Caco-2 (cell line): ENCODE data around the gene CCDC144A. TPM values are rescaled to one million over a fixed set of nuclear protein-coding genes. Genes with fewer than 3 reads are reported as not detected.
"Not testable (repeated sequence)": the region's sequence is repeated elsewhere in the genome, so short reads cannot be mapped to it uniquely, and the experiment has no call there.

Experiments
- BruUV-seq: library from RNA; stranded (reverse); fragments of 400-500 nt; replicated peaks from 2 replicates; lab custom pipeline; 2021; lab: Mats Ljungman, UMichigan
- CTCF ChIA-PET: fragments of 300-600 bp; sonication (Branson Sonifier 250); formaldehyde crosslinking; loops from one replicate; lab custom pipeline; 2022; ENCODE audit warnings: antibody characterized with exemption; lab: Charles Lee
- POLR2A ChIA-PET: fragments of 300-600 bp; sonication (Branson Sonifier 250); formaldehyde crosslinking; loops from one replicate; lab custom pipeline; 2022; ENCODE audit warnings: antibody characterized with exemption; lab: Charles Lee
- DNase-seq, 2 experiments: peaks; one replicate each; pipeline versions ENCODE4 v3.0.0 to v3.0.0-alpha.2; 2020 to 2022
- H3K27me3 ChIP-seq: replicated peaks from 2 replicates; pipeline ENCODE4 v1.6.0; 2011; ENCODE audit warnings: low read length; ENCODE audit not compliant: control insufficient read depth, insufficient read depth
- H3K36me3 ChIP-seq: 2 replicates; pipeline ENCODE4 v1.5.1; 2011; ENCODE audit warnings: low read length; ENCODE audit not compliant: control insufficient read depth, insufficient read depth
- H3K4me1 ChIP-seq: fragments of 250-450 bp; sonication (Bioruptor Pico); 2 replicates; pipeline ENCODE4 v1.5.1; 2020; ENCODE audit warnings: mild to moderate bottlenecking
- H3K4me3 ChIP-seq: 2 replicates; pipeline ENCODE4 v1.5.1; 2011; ENCODE audit warnings: low read depth, mild to moderate bottlenecking, control low read depth, low read length
- H3K9me3 ChIP-seq: fragments of 250-450 bp; sonication (Bioruptor Pico); 2 replicates; pipeline ENCODE4 v1.5.1; 2020; ENCODE audit warnings: mild to moderate bottlenecking, moderate library complexity
- H3K27ac Mint-ChIP-seq: one replicate; pipeline ENCODE4 v1.8.0; 2022; ENCODE audit warnings: mixed read lengths; ENCODE audit not compliant: unreplicated experiment
- H3K27me3 Mint-ChIP-seq: one replicate; pipeline ENCODE4 v1.8.0; 2022; ENCODE audit warnings: mixed read lengths; ENCODE audit not compliant: insufficient read depth, unreplicated experiment
- H3K36me3 Mint-ChIP-seq: one replicate; pipeline ENCODE4 v1.8.0; 2022; ENCODE audit warnings: mild to moderate bottlenecking, mixed read lengths; ENCODE audit not compliant: insufficient read depth, unreplicated experiment
- H3K4me1 Mint-ChIP-seq: one replicate; pipeline ENCODE4 v1.8.0; 2022; ENCODE audit warnings: low read depth, mixed read lengths; ENCODE audit not compliant: unreplicated experiment
- H3K4me3 Mint-ChIP-seq: one replicate; pipeline ENCODE4 v1.8.0; 2022; ENCODE audit warnings: mild to moderate bottlenecking, moderate library complexity, mixed read lengths; ENCODE audit not compliant: unreplicated experiment
- H3K9me3 Mint-ChIP-seq: one replicate; pipeline ENCODE4 v1.8.0; 2022; ENCODE audit warnings: mixed read lengths; ENCODE audit not compliant: unreplicated experiment
- intact Hi-C: fragments of 100-400 bp; cut with micrococcal nuclease; formaldehyde crosslinking; loops from one replicate; pipeline ENCODE4 v1.10.0; 2022; ENCODE audit not compliant: unreplicated experiment
- total RNA-seq: library from RNA; stranded (reverse); gene quantifications from 2 replicates; pipeline ENCODE4 v1.2.3, GENCODE V29; 2022
- TF ChIP-seq, protein P1 (sequence below), 2 experiments: fragments of 200-600 bp in 1 of 2; IDR thresholded peaks; 1 replicate in 1 of 2; 2 replicates in 1 of 2; pipeline versions ENCODE4 v1.5.1 to v1.8.0; 2011 to 2022; ENCODE audit warnings: antibody characterized with exemption in 1 of 2, control low read depth in 1 of 2, inconsistent platforms in 1 of 2, low read depth in 1 of 2, low read length in 1 of 2, mild to moderate bottlenecking in 1 of 2, moderate library complexity in 1 of 2; ENCODE audit not compliant: insufficient read depth in 1 of 2, severe bottlenecking in 1 of 2, unreplicated experiment in 1 of 2

Gene CCDC144A
- total RNA-seq, 1 experiment from 2014 or later, result 17.0 TPM

DNA sequence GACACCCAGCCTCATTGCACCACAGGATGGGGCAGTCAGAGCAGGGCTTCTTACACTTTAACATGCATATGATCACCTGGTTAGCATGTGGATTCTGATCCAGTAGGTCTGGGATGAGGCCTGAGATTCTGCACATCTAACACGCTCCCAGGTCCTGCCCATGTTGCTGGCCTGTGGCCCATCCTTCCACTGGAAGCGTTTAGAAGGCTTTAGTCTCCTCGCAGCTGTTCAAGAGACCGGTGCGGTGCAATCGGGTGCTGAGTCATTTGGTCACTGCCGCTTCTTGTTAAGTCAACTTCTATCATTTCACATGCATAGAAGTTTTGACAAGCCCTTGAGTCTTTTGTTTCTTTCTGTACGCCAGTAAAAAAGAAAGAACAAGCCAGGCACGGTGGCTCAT lies 117.6 kb downstream of the CCDC144A start:
- H3K9me3 Mint-ChIP-seq, H3K36me3 Mint-ChIP-seq, H3K4me1 ChIP-seq, POLR2A ChIA-PET, DNase-seq, H3K4me1 Mint-ChIP-seq, H3K4me3 Mint-ChIP-seq, BruUV-seq, H3K27me3 Mint-ChIP-seq, H3K27me3 ChIP-seq, CTCF ChIA-PET, H3K4me3 ChIP-seq, H3K27ac Mint-ChIP-seq, intact Hi-C loops, H3K9me3 ChIP-seq, H3K36me3 ChIP-seq: not testable (repeated sequence)

DNA sequence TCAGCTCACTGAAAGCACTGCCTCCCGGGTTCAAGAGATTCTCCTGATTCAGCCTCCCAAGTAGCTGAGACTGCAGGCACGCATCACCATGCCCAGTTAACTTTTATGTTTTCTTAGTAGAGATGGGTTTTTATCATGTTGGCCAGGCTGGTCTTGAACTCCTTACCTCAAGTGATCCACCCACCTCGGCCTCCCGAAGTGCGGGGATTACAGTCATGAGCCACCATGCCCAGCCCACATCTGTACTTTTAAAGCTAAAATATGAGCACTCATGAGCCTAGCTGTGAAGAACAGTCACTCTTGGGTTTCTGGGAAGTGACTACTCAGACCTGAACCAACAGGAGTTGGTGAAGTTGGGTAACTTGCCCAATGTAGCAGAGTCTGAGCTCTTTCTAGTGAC lies 120.2 kb downstream of the CCDC144A start:
- H3K27me3 ChIP-seq, H3K4me3 ChIP-seq, H3K4me3 Mint-ChIP-seq, H3K4me1 Mint-ChIP-seq, H3K27me3 Mint-ChIP-seq, BruUV-seq, H3K36me3 Mint-ChIP-seq, H3K4me1 ChIP-seq, H3K36me3 ChIP-seq, H3K9me3 Mint-ChIP-seq, intact Hi-C loops, POLR2A ChIA-PET, H3K27ac Mint-ChIP-seq, H3K9me3 ChIP-seq, CTCF ChIA-PET, DNase-seq: not testable (repeated sequence)

DNA sequence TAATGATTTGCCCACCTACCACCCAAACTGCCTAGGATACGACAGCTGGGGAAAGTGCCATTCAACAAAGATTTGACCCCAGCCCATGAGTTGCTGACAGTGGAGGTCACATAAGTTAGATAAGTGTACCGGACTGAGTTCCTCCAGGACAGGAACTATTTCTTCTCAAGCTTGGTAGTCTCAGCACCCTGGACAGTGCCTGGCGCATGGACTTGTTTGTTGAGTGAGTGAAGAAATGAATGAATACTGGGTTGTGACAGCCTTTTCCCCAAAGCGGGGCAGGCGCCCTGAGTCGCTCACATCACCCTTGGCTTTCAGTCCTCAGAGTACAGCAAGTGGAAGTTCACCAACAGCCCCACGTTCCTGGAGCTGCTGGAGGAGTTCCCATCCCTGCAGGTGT lies 122.1 kb downstream of the CCDC144A start:
- H3K4me1 ChIP-seq, H3K27ac Mint-ChIP-seq, H3K9me3 Mint-ChIP-seq, H3K27me3 ChIP-seq, H3K4me3 Mint-ChIP-seq, H3K4me3 ChIP-seq, intact Hi-C loops, H3K9me3 ChIP-seq, H3K27me3 Mint-ChIP-seq, H3K4me1 Mint-ChIP-seq, H3K36me3 ChIP-seq, POLR2A ChIA-PET, BruUV-seq, H3K36me3 Mint-ChIP-seq, CTCF ChIA-PET: not testable (repeated sequence)
- peak; percentile 81 to 83 for DNase-seq

DNA sequence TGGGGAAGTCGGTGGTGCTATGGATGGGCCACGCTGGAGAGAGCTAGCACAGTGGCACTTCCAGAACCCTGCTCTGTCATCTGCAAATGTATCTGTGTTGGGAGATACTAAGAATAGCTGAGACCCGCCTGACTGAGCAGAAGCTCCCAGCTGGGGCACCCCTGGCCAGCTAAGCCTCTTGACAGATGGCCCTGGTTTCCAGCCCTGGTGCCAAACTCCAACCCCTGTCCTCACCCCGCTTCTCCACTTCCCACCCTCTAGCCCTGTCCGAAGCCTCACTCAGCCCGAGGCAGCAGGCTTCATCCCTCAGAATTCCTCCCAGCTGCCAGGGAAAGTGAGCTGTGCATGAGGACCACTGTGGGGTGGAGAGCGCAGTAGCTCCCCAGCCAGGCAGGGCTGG lies 124.4 kb downstream of the CCDC144A start:
- peaks cover 12% of the 10 kb centered on the region for H3K27me3 Mint-ChIP-seq
- H3K36me3 Mint-ChIP-seq, result no peaks in the 10 kb centered on the region
- H3K4me1 ChIP-seq, result no peaks in the 10 kb centered on the region
- H3K9me3 ChIP-seq, result no peaks in the 10 kb centered on the region
- no peaks in the 10 kb centered on the region for H3K4me1 Mint-ChIP-seq
- no peaks in the 10 kb centered on the region for H3K36me3 ChIP-seq
- TF ChIP-seq, protein P1, sequence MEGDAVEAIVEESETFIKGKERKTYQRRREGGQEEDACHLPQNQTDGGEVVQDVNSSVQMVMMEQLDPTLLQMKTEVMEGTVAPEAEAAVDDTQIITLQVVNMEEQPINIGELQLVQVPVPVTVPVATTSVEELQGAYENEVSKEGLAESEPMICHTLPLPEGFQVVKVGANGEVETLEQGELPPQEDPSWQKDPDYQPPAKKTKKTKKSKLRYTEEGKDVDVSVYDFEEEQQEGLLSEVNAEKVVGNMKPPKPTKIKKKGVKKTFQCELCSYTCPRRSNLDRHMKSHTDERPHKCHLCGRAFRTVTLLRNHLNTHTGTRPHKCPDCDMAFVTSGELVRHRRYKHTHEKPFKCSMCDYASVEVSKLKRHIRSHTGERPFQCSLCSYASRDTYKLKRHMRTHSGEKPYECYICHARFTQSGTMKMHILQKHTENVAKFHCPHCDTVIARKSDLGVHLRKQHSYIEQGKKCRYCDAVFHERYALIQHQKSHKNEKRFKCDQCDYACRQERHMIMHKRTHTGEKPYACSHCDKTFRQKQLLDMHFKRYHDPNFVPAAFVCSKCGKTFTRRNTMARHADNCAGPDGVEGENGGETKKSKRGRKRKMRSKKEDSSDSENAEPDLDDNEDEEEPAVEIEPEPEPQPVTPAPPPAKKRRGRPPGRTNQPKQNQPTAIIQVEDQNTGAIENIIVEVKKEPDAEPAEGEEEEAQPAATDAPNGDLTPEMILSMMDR (IDR thresholded peaks at IDR 0.05; ENCODE audit: insufficient read depth in 1 of 2, low read depth in 1 of 2, low read length in 1 of 2, severe bottlenecking in 1 of 2, unreplicated experiment in 1 of 2), result no peak
- ChIA-PET CTCF (no interaction called here), POLR2A (no interaction called here)
- no peak overlapping the region for H3K4me3 Mint-ChIP-seq
- no peak overlapping the region for H3K4me3 ChIP-seq
- no peaks in the 10 kb centered on the region for H3K27me3 ChIP-seq
- BruUV-seq, result no TSS peak
- intact Hi-C loops, result no loop called here
- H3K9me3 Mint-ChIP-seq, result peaks cover 9% of the 10 kb centered on the region
- no peak overlapping the region for H3K27ac Mint-ChIP-seq
- no peak for DNase-seq
